SU-DHL-6 (cell line): ENCODE results near the gene RAB3B.

Source experiments
- H2AFZ ChIP-seq: fragments of 200-600 bp; sonication (generic); 2 replicates; pipeline ENCODE4 v1.6.1; 2014; ENCODE audit warnings: low read depth, mild to moderate bottlenecking, moderate library complexity, mixed read lengths, antibody characterized with exemption, low read length; ENCODE audit not compliant: severe bottlenecking
- H3F3A ChIP-seq: fragments of 200-600 bp; shearing (Covaris generic); 2 replicates; pipeline ENCODE4 v1.6.0; 2016; ENCODE audit warnings: antibody characterized with exemption, mild to moderate bottlenecking; ENCODE audit not compliant: insufficient read depth
- H3K27ac ChIP-seq: fragments of 200-600 bp; sonication (generic); 2 replicates; pipeline ENCODE4 v1.5.1; 2016; ENCODE audit warnings: low read depth, mild to moderate bottlenecking, low read length, moderate library complexity, mixed read lengths
- H3K27me3 ChIP-seq: fragments of 200-600 bp; sonication (generic), shearing (Covaris generic); 2 replicates; pipeline ENCODE4 v1.6.0; 2014; ENCODE audit warnings: mild to moderate bottlenecking, low read length
- H3K36me3 ChIP-seq: fragments of 200-600 bp; sonication (generic); 2 replicates; pipeline ENCODE4 v1.6.1; 2014; ENCODE audit warnings: mild to moderate bottlenecking, low read length, mixed read lengths
- H3K4me2 ChIP-seq: fragments of 300-600, 200-600 bp; shearing (Covaris generic), sonication (generic); 2 replicates; pipeline ENCODE4 v1.6.0; 2014; ENCODE audit warnings: low read length, low read depth, mild to moderate bottlenecking; ENCODE audit not compliant: poor library complexity, severe bottlenecking
- H3K4me3 ChIP-seq: fragments of 200-600 bp; sonication (generic); 2 replicates; pipeline ENCODE4 v1.5.1; 2014; ENCODE audit warnings: antibody characterized with exemption, low read length, mild to moderate bottlenecking, mixed read lengths; ENCODE audit not compliant: insufficient read depth, poor library complexity, severe bottlenecking
- H3K79me2 ChIP-seq: fragments of 200-600 bp; sonication (generic); 2 replicates; pipeline ENCODE4 v1.6.1; 2014; ENCODE audit warnings: mild to moderate bottlenecking, low read length, moderate library complexity; ENCODE audit not compliant: insufficient read depth
- H3K9ac ChIP-seq: fragments of 200-600 bp; sonication (generic); 2 replicates; pipeline ENCODE4 v1.7.0; 2014; ENCODE audit warnings: mild to moderate bottlenecking, low read length
- H3K9me2 ChIP-seq: fragments of 200-600 bp; sonication (generic); replicated peaks from 2 replicates; pipeline ENCODE4 v1.6.1; 2014; ENCODE audit warnings: low read length; ENCODE audit not compliant: insufficient read depth
- H3K9me3 ChIP-seq: fragments of 200-600 bp; sonication (generic); 2 replicates; pipeline ENCODE4 v1.6.1; 2014; ENCODE audit warnings: low read length, mixed read lengths; ENCODE audit not compliant: insufficient read depth
- H4K20me1 ChIP-seq: fragments of 200-600 bp; sonication (generic); 2 replicates; pipeline ENCODE4 v1.6.1; 2014; ENCODE audit warnings: low read depth, mild to moderate bottlenecking, antibody characterized with exemption, low read length, moderate library complexity, mixed read lengths
- CTCF ChIP-seq: fragments of 200-600 bp; sonication (generic); IDR thresholded peaks from one replicate; pipeline ENCODE4 v1.5.1; 2017; ENCODE audit warnings: antibody characterized with exemption, mild to moderate bottlenecking, low read length, moderate library complexity; ENCODE audit not compliant: insufficient read depth, poor library complexity, severe bottlenecking
- EZH2phosphoT487 ChIP-seq: fragments of 200-600 bp; sonication (generic), shearing (Covaris generic); conservative IDR thresholded peaks from 2 replicates; pipeline ENCODE4 v1.6.1; 2018; ENCODE audit warnings: mild to moderate bottlenecking, antibody characterized with exemption, low read length, moderate library complexity, mixed read lengths

RAB3B gene

DNA sequence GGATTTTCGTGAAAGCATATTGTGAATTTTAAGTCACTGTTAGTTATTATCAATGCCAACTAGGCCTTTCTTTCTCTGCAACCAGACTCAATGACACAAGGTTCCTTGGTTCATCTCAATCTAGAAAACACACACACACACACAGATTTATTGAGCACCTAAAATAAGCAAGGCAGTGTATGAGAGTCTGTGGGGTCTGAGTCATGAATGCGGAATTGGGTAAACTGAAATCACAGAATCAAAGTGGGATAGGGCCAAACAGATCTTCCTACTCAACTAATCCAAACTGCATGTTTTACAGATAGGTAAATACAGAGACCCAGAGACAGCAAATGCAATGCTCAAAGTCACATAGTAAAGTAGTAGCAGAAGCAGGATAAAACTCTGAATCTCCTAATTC lies 63.5 kb downstream of the RAB3B start:
- H3K4me2 ChIP-seq = no peak overlapping the region
- TF ChIP-seq CTCF (no peak), EZH2phosphoT487 (no peak)

GRCh38 chr1:51926171-51926812 lies 64.2 kb downstream of the RAB3B start:
- no peaks in the 10 kb centered on the region for H3K9me3 ChIP-seq
- H3F3A ChIP-seq = no peaks in the 10 kb centered on the region
- H3K9ac ChIP-seq = no peak overlapping the region
- H3K4me3 ChIP-seq = no peak overlapping the region
- 0 out of 2 replicates have a peak, but pooled peaks cover 2% of the 10 kb centered on the region for H3K27me3 ChIP-seq
- no peak overlapping the region for H3K27ac ChIP-seq
- H4K20me1 ChIP-seq = no peaks in the 10 kb centered on the region
- no peak for TF ChIP-seq EZH2phosphoT487
- no peak for TF ChIP-seq CTCF
- no peaks in the 10 kb centered on the region for H3K36me3 ChIP-seq
- H2AFZ ChIP-seq = no peak overlapping the region
- no peak overlapping the region for H3K4me2 ChIP-seq
- H3K9me2 ChIP-seq = no peaks in the 10 kb centered on the region
- H3K79me2 ChIP-seq = no peaks in the 10 kb centered on the region

More for the DNA sequence above, 63.5 kb downstream of the RAB3B start:
- Histone ChIP-seq H3K9ac (no peak overlapping the region), H3K4me3 (no peak overlapping the region), H3K36me3 (no peaks in the 10 kb centered on the region), H3K27ac (no peak overlapping the region), H4K20me1 (no peaks in the 10 kb centered on the region), H2AFZ (no peak overlapping the region), H3F3A (no peaks in the 10 kb centered on the region), H3K9me2 (no peaks in the 10 kb centered on the region), H3K79me2 (no peaks in the 10 kb centered on the region), H3K27me3 (0 out of 2 replicates have a peak, but pooled peaks cover 4% of the 10 kb centered on the region), H3K9me3 (no peaks in the 10 kb centered on the region)

DNA sequence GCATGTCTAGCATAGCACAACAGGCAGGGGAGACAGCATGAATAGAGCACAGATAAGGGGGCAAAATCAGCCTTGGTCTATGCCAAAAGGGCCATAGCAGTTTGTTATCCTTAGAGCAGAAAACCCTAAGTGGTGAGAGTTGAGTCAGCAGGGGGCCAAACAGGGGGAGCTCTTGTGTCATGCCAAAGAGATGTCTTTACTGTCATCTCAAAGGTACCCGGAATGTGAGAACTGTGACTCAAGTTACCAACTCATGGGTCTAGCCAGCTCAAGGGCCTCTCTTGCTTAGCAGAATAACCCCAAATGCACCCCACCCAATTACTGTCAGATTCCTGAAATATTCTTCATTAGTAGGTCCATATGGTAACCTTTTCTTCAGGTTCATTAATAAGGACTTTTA lies 66.0 kb downstream of the RAB3B start:
- Histone ChIP-seq H4K20me1 (no peaks in the 10 kb centered on the region), H3K9me2 (no peaks in the 10 kb centered on the region), H3K9ac (no peak overlapping the region), H3K4me2 (no peak overlapping the region), H2AFZ (no peak overlapping the region), H3K36me3 (no peaks in the 10 kb centered on the region), H3K4me3 (no peak overlapping the region), H3F3A (no peaks in the 10 kb centered on the region), H3K27ac (no peak overlapping the region), H3K27me3 (no peaks in the 10 kb centered on the region), H3K9me3 (no peaks in the 10 kb centered on the region), H3K79me2 (no peaks in the 10 kb centered on the region)
- no peak for TF ChIP-seq CTCF
- no peak for TF ChIP-seq EZH2phosphoT487
